OCI-LY3 (cell line): ENCODE data around the gene RTKN.

Experiments used
- H2AFZ ChIP-seq: fragments of 200-600, 300-600 bp; shearing (Covaris generic); 2 replicates; pipeline ENCODE4 v1.6.0; 2014; ENCODE audit warnings: antibody characterized with exemption, low read depth, low read length
- H3K27ac ChIP-seq: fragments of 200-600, 300-600 bp; sonication (generic); 2 replicates; pipeline ENCODE4 v1.5.1; 2014; ENCODE audit warnings: mild to moderate bottlenecking, low read length, moderate library complexity, mixed read lengths
- H3K27me3 ChIP-seq: fragments of 200-600, 300-600 bp; sonication (generic); 2 replicates; pipeline ENCODE4 v1.6.1; 2014; ENCODE audit warnings: low read depth, low read length, mixed read lengths
- H3K36me3 ChIP-seq: fragments of 200-600, 300-600 bp; sonication (generic); replicated peaks from 2 replicates; pipeline ENCODE3; 2014; ENCODE audit warnings: low read depth, low read length, mixed read lengths
- H3K4me1 ChIP-seq: fragments of 300-600, 200-600 bp; sonication (generic); 2 replicates; pipeline ENCODE4 v1.6.1; 2014; ENCODE audit warnings: low read length, mixed read lengths
- H3K4me2 ChIP-seq: fragments of 200-600, 300-600 bp; sonication (generic); 2 replicates; pipeline ENCODE4 v1.6.1; 2014; ENCODE audit warnings: low read length, mixed read lengths
- H3K4me3 ChIP-seq: fragments of 300-600, 200-600 bp; sonication (generic); 2 replicates; pipeline ENCODE4 v1.5.1; 2014; ENCODE audit warnings: antibody characterized with exemption, mild to moderate bottlenecking, low read length, moderate library complexity
- H3K79me2 ChIP-seq: fragments of 300-600, 200-600 bp; shearing (Covaris generic); 2 replicates; pipeline ENCODE4 v1.6.1; 2014; ENCODE audit warnings: mild to moderate bottlenecking, low read length, mixed read lengths
- H3K9ac ChIP-seq: fragments of 300-600, 200-600 bp; shearing (Covaris generic); 2 replicates; pipeline ENCODE4 v1.6.0; 2014; ENCODE audit warnings: mild to moderate bottlenecking, low read length, moderate library complexity
- H3K9me3 ChIP-seq: fragments of 200-600, 300-600 bp; shearing (Covaris generic); 2 replicates; pipeline ENCODE4 v1.6.1; 2014; ENCODE audit warnings: low read length, mixed read lengths; ENCODE audit not compliant: insufficient read depth
- H4K20me1 ChIP-seq: fragments of 200-600, 300-600 bp; sonication (generic); 2 replicates; pipeline ENCODE4 v1.6.1; 2016; ENCODE audit warnings: low read length, mixed read lengths; ENCODE audit not compliant: insufficient read depth
- CTCF ChIP-seq: fragments of 200-600, 300-600 bp; sonication (generic); IDR thresholded peaks from 2 replicates; pipeline ENCODE4 v1.5.1; 2014; ENCODE audit warnings: antibody characterized with exemption, low read length, low read depth
- EZH2phosphoT487 ChIP-seq: fragments of 200-600 bp; shearing (Covaris generic); IDR thresholded peaks from 2 replicates; pipeline ENCODE4 v1.6.1; 2018; ENCODE audit warnings: antibody characterized with exemption, mixed run types, low read depth

The RTKN gene

GRCh38 chr2:74429487-74430451 is 12.0 kb downstream of the RTKN start:
- Histone ChIP-seq H3K4me1 (no peaks in the 10 kb centered on the region), H3K27me3 (no peaks in the 10 kb centered on the region), H3K79me2 (no peaks in the 10 kb centered on the region), H3K4me2 (no peak overlapping the region), H3K27ac (no peak overlapping the region), H3K4me3 (no peak overlapping the region), H3K36me3 (peaks cover 15% of the 10 kb centered on the region), H3K9ac (no peak overlapping the region), H2AFZ (no peak overlapping the region), H4K20me1 (no peaks in the 10 kb centered on the region), H3K9me3 (no peaks in the 10 kb centered on the region)
- TF ChIP-seq EZH2phosphoT487 (no peak), CTCF (no peak)

GRCh38 chr2:74428675-74429074 is 13.1 kb downstream of the RTKN start:
- Histone ChIP-seq H2AFZ (no peak overlapping the region), H3K4me3 (no peak overlapping the region), H3K27me3 (no peaks in the 10 kb centered on the region), H4K20me1 (no peaks in the 10 kb centered on the region), H3K4me2 (no peak overlapping the region), H3K4me1 (no peaks in the 10 kb centered on the region), H3K9ac (no peak overlapping the region), H3K36me3 (peaks cover 21% of the 10 kb centered on the region), H3K79me2 (no peaks in the 10 kb centered on the region), H3K9me3 (no peaks in the 10 kb centered on the region), H3K27ac (no peak overlapping the region)
- TF ChIP-seq CTCF (no peak), EZH2phosphoT487 (no peak)

GRCh38 chr2:74427551-74427950 is 14.2 kb downstream of the RTKN start:
- Histone ChIP-seq H4K20me1 (no peaks in the 10 kb centered on the region), H3K9ac (no peak overlapping the region), H3K27ac (no peak overlapping the region), H2AFZ (no peak overlapping the region), H3K27me3 (no peaks in the 10 kb centered on the region), H3K9me3 (no peaks in the 10 kb centered on the region), H3K4me2 (no peak overlapping the region), H3K79me2 (no peaks in the 10 kb centered on the region), H3K4me3 (no peak overlapping the region), H3K36me3 (peaks cover 27% of the 10 kb centered on the region), H3K4me1 (no peaks in the 10 kb centered on the region)
- TF ChIP-seq CTCF (no peak), EZH2phosphoT487 (no peak)

GRCh38 chr2:74426181-74426758 is 15.5 kb downstream of the RTKN start:
- Histone ChIP-seq H3K79me2 (no peaks in the 10 kb centered on the region), H3K4me2 (no peak overlapping the region), H3K36me3 (peaks cover 27% of the 10 kb centered on the region), H4K20me1 (no peaks in the 10 kb centered on the region), H3K9ac (no peak overlapping the region), H3K4me1 (peaks cover 4% of the 10 kb centered on the region; the same call in 1 of the 2 replicates), H2AFZ (no peak overlapping the region), H3K4me3 (no peak overlapping the region), H3K27ac (no peak overlapping the region), H3K27me3 (no peaks in the 10 kb centered on the region), H3K9me3 (no peaks in the 10 kb centered on the region)
- TF ChIP-seq CTCF = no peak
- no peak for TF ChIP-seq EZH2phosphoT487
